Heart left ventricle (tissue), 16 donors: ENCODE measurements around the gene MRPS35. TPM values are rescaled to one million over a fixed set of nuclear protein-coding genes. Genes with fewer than 3 reads are reported as not detected.

Experiments used
- ATAC-seq, 4 donors: fragments of 200-7000 bp; cut with Tn5 transposase; one replicate each; pipeline ENCODE4 v1.9.1; 2020 to 2022; ENCODE audit warnings: moderate library complexity in 4 of 4, mild to moderate bottlenecking in 3 of 4, moderate number of reproducible peaks in 1 of 4
- DNase-seq, 5 donors: peaks; one replicate each; pipeline ENCODE4 v3.0.0-alpha.2; 2020
- H3K27ac ChIP-seq, 12 donors: fragments of 200-600 bp; sonication (generic) in 4 of 12; one replicate each; pipeline versions ENCODE4 v1.5.0 to v1.8.0; 2016 to 2022; ENCODE audit warnings: mild to moderate bottlenecking in 2 of 12
- H3K27me3 ChIP-seq, 9 donors: fragments of 200-600 bp; sonication (generic) in 2 of 9; one replicate each; pipeline versions ENCODE4 v1.5.1 to v1.8.0; 2016 to 2022; ENCODE audit warnings: mild to moderate bottlenecking in 3 of 9
- H3K36me3 ChIP-seq, 9 donors: fragments of 200-600 bp; sonication (generic) in 2 of 9; one replicate each; pipeline versions ENCODE4 v1.5.0 to v1.8.0; 2018 to 2022; ENCODE audit warnings: mild to moderate bottlenecking in 2 of 9
- H3K4me1 ChIP-seq, 12 donors: fragments of 200-600 bp; sonication (generic) in 4 of 12; one replicate each; pipeline versions ENCODE4 v1.5.0 to v1.8.0; 2016 to 2022; ENCODE audit warnings: mild to moderate bottlenecking in 3 of 12
- H3K4me3 ChIP-seq, 12 donors: fragments of 200-600 bp; sonication (generic) in 4 of 12; one replicate each; pipeline versions ENCODE4 v1.5.0 to v1.8.0; 2017 to 2022; ENCODE audit warnings: mild to moderate bottlenecking in 9 of 12, moderate library complexity in 4 of 12
- H3K9me3 ChIP-seq, 12 donors: fragments of 200-600 bp; sonication (generic) in 4 of 12; one replicate each; pipeline versions ENCODE4 v1.5.0 to v1.8.0; 2016 to 2022; ENCODE audit warnings: mild to moderate bottlenecking in 1 of 12
- POLR2A ChIP-seq, 2 donors: fragments of 450-650 bp; IDR thresholded peaks; one replicate each; pipeline ENCODE4 v1.6.1; 2017; ENCODE audit warnings: antibody characterized with exemption in 2 of 2, mild to moderate bottlenecking in 2 of 2, moderate library complexity in 2 of 2
- WGBS, 4 donors: extraction: QIAGEN DNeasy Blood & Tissue Kit in 2 of 4; methylation state at CpG; one replicate each; pipeline versions ENCODE4 v1.1.5 to v1.1.7; 2013 to 2018; 5-methylcytosine and 5-hydroxymethylcytosine counted together
- intact Hi-C, 10 donors: fragments of 100-400 bp; cut with DNase I; formaldehyde crosslinking; loops; one replicate each; pipeline versions ENCODE4 v1.11.1 to v1.14.2; 2022
- polyA plus RNA-seq, 2 donors: library from polyadenylated mRNA; stranded (reverse); fragments of 200-250 nt; gene quantifications; one replicate each; pipeline ENCODE4 v1.2.3, GENCODE V29; 2013
- total RNA-seq, 9 donors: library from RNA; depleted of rRNA in 2 of 9; stranded (reverse); fragments of >200 nt in 2 of 9; fragmentation: NEBNext Ultra II Directional in 3 of 9; extraction: Animal tissue kit (Norgen Biotek cat#: 25700) in 3 of 9; gene quantifications; one replicate each; pipeline versions ENCODE4 v1.1.0 to v1.2.4, GENCODE V29; 2016 to 2023
- TF ChIP-seq, protein P1 (sequence below), 12 donors: fragments of 200-600 bp; sonication (generic) in 4 of 12; IDR thresholded peaks; one replicate each; pipeline versions ENCODE4 v1.5.0 to v1.8.0; 2018 to 2022; ENCODE audit warnings: antibody characterized with exemption in 12 of 12, mild to moderate bottlenecking in 5 of 12
- donor health status: ischemic (EF 13 %, LVEDD 7.1; RV severe dilation, severe dysfunction).
- donor health status: healthy with polysubstance abuse.
- donor health status: DM: no; HTN: yes; CAD: no.
- donor health status: DM: no; HTN: no; CAD: no.
- donor health status: ischemic (EF 25% LVEDD 6.9; RV normal size, moderate dysfunction).
- donor health status: ischemic (EF 25% LVEDD 5.7; RV mildly dilated, moderate dysfunction).
- donor health status: healthy.
- donor health status: DM: yes; HTN: yes; CAD: no.
- donor health status: ischemic (EF 35%, LVEDD 5.7; RV mildly dilated, moderate dysfunction).
- donor health status: nonischemic (EF 11% LVEDD 7.7; RV severe dilation, severe dysfunction).
- donor health status: DM: yes; HTN: yes; CAD: no.
- donor health status: PGD.
- donor health status: ischemic (EF 29% LVEDD 5.4; RV normal size, mild dysfunction).
- donor health status: nonischemic (EF 23%, LVEDD 6.1; RV moderate dilation, normal function).

MRPS35 gene
- total and polyA plus RNA-seq, 11 donors: 39.8 to 94.1 (median 59.6) TPM

DNA sequence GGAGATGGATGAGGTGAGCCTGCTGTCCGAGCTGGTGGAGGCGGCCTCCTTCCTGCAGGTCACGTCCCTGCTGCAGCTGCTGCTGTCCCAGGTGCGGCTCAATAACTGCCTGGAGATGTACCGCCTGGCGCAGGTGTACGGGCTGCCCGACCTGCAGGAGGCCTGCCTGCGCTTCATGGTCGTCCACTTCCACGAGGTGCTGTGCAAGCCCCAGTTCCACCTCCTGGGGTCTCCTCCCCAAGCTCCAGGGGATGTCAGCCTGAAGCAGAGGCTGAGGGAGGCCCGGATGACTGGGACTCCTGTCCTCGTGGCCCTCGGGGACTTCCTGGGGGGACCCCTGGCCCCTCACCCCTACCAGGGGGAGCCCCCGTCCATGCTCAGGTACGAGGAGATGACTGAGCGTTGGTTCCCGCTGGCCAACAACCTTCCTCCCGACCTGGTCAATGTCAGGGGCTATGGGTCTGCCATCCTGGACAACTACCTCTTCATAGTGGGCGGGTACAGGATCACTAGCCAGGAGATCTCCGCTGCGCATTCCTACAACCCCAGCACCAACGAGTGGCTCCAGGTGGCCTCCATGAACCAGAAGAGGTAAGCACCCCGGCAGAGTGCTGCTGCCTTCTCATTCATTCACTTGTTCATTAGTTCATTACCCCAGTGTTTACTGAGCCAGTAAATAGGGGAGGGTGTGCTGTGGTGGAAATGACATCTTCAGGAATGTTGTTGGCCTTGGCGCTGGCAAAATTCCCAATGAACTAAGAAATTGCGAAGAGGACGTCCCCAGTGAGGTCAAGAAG, 70.2 kb downstream of the MRPS35 start:
- H3K27me3 ChIP-seq: no peaks in the 10 kb centered on the region
- no peaks in the 10 kb centered on the region for H3K9me3 ChIP-seq
- H3K4me1 ChIP-seq: peaks cover 0 to 41% (median 21%) of the 10 kb centered on the region in 12 donors
- 7 to 16% (median 9%) methylated on average over 10 to 27 of the region's 27 CpGs for WGBS, 4 donors
- H3K4me3 ChIP-seq: peak overlapping the region; percentile 72 to 94 (median 84)
- peak; percentile 1 to 14 (median 9) for ATAC-seq
- TF ChIP-seq, protein P1, sequence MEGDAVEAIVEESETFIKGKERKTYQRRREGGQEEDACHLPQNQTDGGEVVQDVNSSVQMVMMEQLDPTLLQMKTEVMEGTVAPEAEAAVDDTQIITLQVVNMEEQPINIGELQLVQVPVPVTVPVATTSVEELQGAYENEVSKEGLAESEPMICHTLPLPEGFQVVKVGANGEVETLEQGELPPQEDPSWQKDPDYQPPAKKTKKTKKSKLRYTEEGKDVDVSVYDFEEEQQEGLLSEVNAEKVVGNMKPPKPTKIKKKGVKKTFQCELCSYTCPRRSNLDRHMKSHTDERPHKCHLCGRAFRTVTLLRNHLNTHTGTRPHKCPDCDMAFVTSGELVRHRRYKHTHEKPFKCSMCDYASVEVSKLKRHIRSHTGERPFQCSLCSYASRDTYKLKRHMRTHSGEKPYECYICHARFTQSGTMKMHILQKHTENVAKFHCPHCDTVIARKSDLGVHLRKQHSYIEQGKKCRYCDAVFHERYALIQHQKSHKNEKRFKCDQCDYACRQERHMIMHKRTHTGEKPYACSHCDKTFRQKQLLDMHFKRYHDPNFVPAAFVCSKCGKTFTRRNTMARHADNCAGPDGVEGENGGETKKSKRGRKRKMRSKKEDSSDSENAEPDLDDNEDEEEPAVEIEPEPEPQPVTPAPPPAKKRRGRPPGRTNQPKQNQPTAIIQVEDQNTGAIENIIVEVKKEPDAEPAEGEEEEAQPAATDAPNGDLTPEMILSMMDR (IDR thresholded peaks at IDR 0.05): no peak
- no peak for TF ChIP-seq POLR2A (IDR thresholded peaks at IDR 0.05)
- H3K27ac ChIP-seq: peak overlapping the region; percentile 75 to 93 (median 88)
- intact Hi-C loops: loop anchor here in 2 of 10 donors (5.0 to 10.0 kb wide), 2 partner anchors 56 to 69 kb away; partner anchors contain the start of gene MRPS35 (in 1 of the 2)
- peaks cover 0 to 10% (median 0%) of the 10 kb centered on the region in 9 donors for H3K36me3 ChIP-seq
- peak in 4 of 5 donors; percentile 14 to 32 (median 26) for DNase-seq

DNA sequence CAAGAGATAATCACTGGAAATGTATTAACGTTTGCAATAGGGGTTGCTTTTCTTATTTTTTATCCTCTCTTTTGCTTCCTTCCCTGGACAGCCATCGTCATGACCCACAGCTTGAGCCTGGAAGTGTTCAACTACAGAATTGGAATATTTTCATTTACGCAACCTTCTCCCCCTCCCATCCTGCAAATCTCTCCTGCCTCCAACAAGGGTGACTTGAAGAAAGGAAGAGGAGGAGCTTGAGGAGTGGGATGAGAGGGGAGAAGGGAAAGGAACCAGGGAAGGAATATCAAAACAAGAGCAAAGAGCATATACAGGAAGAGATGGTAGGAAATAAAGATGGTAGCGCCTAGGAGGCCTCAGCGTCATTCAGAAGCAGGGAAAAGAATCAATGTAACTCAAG, 71.0 kb downstream of the MRPS35 start:
- H3K36me3 ChIP-seq: peaks cover 0 to 10% (median 0%) of the 10 kb centered on the region in 9 donors
- intact Hi-C loops: loop anchor here in 2 of 10 donors (1.0 to 10.0 kb wide), 3 partner anchors 16 to 69 kb away; partner anchors contain the start of gene MRPS35 (in 1 of the 2)
- no peaks in the 10 kb centered on the region for H3K27me3 ChIP-seq
- peak overlapping the region in 4 of 12 donors; percentile 23 to 93 (median 64) for H3K27ac ChIP-seq
- no peaks in the 10 kb centered on the region for H3K9me3 ChIP-seq
- no peak for TF ChIP-seq POLR2A (IDR thresholded peaks at IDR 0.05)
- TF ChIP-seq, protein P1 (IDR thresholded peaks at IDR 0.05): no peak
- peaks cover 0 to 49% (median 21%) of the 10 kb centered on the region in 12 donors for H3K4me1 ChIP-seq
- peak overlapping the region in 8 of 12 donors; percentile 72 to 94 (median 87) for H3K4me3 ChIP-seq
- WGBS, 4 donors: 64 to 70% (median 67%) methylated on average over 5 of the region's 5 CpGs
- DNase-seq (no peak), ATAC-seq (no peak)

DNA sequence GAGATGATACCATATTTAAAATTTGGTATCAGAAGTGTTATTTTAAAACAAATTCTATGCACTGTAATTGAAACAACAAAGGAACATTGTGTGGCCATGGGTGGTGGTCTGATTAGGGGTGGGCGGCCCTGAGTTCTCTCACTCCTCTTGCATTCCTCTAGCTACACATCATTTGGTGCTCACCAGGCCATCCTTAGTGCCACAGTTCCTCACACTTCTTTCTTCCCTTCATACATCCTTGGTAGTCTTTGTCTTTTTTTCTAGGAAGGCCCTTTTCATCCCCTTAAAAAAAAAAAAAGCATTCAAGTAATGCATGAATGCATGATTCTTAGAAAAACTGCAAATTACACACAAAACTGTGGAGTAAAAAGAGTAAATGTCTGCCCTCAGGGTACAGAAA, 71.8 kb downstream of the MRPS35 start:
- H3K27ac ChIP-seq: no peak overlapping the region
- DNase-seq (no peak), ATAC-seq (no peak)
- H3K4me3 ChIP-seq: no peak overlapping the region
- no peaks in the 10 kb centered on the region for H3K27me3 ChIP-seq
- H3K9me3 ChIP-seq: no peaks in the 10 kb centered on the region
- 91 to 97% (median 93%) methylated on average over 1 of the region's 1 CpG for WGBS, 4 donors
- H3K36me3 ChIP-seq: peaks cover 0 to 10% (median 0%) of the 10 kb centered on the region in 9 donors
- intact Hi-C loops: loop anchor here in 2 of 10 donors (1.0 to 10.0 kb wide), 3 partner anchors 15 to 70 kb away; partner anchors contain the start of gene MRPS35 (in 1 of the 2)
- H3K4me1 ChIP-seq: peaks cover 0 to 49% (median 21%) of the 10 kb centered on the region in 12 donors
- TF ChIP-seq, protein P1 (IDR thresholded peaks at IDR 0.05): no peak
- no peak for TF ChIP-seq POLR2A (IDR thresholded peaks at IDR 0.05)
